ENCODE results near the gene AFAP1L2. TPM values are rescaled to one million over a fixed set of nuclear protein-coding genes. Genes with fewer than 3 reads are reported as not detected.

AFAP1L2 gene
- polyA plus RNA-seq, 3 donors, result 0.01 to 0.43 TPM; not detected in 1

DNA sequence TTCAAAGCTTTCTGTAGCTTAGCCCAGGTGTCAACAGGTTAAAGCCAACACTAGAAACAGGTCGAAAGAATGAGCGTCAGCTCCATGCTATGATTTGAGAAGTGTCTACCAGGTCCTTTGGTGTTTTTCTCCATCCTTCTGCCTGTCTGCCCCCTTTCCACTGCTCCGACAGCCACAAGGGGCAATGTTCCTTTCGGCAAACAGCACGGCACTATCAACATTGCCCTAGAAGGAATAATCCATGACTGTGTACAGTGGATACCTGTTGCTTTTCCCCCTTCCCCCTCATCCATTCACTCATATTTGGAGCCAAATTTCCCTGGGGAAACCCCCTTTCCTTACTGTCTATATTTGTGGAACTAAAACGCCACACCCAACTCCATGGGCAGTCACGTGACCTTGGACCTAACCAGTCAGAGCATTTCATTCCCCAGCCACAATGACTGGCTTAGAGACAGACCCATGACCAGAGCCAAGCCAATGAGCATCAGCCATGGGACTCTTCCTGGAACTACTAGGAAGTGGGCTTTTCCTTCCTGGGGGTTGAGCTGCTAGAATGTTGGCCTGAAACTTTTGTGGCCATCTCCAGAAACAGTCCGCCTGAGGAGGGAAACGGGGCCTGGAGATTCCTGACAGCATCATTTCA is 51.5 kb downstream of the AFAP1L2 start:
- Mint-ChIP-seq H3K27ac (no peak overlapping the region), H3K27me3 (ENCODE audit: low read depth in 3 of 3) (peaks cover 1 to 3% (median 2%) of the 10 kb centered on the region in 3 donors), H3K4me1 (no peaks in the 10 kb centered on the region), H3K4me3 (no peak overlapping the region), H3K36me3 (no peaks in the 10 kb centered on the region), H3K9me3 (peaks cover 0 to 3% (median 0%) of the 10 kb centered on the region in 7 donors)
- 100% methylated on average over 7 of the region's 9 CpGs for WGBS (ENCODE audit: insufficient coverage)
- Histone ChIP-seq H3K27ac (ENCODE audit: low read depth in 1 of 2, low read length in 2 of 2) (no peak overlapping the region), H2AFZ (ENCODE audit: insufficient read depth, low read depth, low read length, poor library complexity, severe bottlenecking) (peak overlapping the region; percentile 41), H3K9ac (ENCODE audit: insufficient read depth, low read length, poor library complexity, severe bottlenecking) (no peak overlapping the region), H3K9me3 (replicated peaks in 1 of 2; ENCODE audit: control insufficient read depth in 1 of 2, insufficient read depth in 1 of 2, low read length in 2 of 2) (no peaks in the 10 kb centered on the region), H3K4me1 (ENCODE audit: control insufficient read depth in 1 of 2, insufficient read depth in 2 of 2, low read length in 2 of 2) (no peaks in the 10 kb centered on the region), H3K4me3 (replicated peaks in 1 of 3; ENCODE audit: low read depth in 2 of 3, low read length in 3 of 3) (no peak overlapping the region), H3K4me2 (replicated peaks; ENCODE audit: extremely low read depth, low read length, poor library complexity, severe bottlenecking) (no peak overlapping the region), H4K20me1 (ENCODE audit: insufficient read depth, low read length) (no peaks in the 10 kb centered on the region), H3K27me3 (ENCODE audit: control insufficient read depth in 2 of 2, insufficient read depth in 2 of 2, low read length in 2 of 2) (no peaks in the 10 kb centered on the region), H3K79me2 (ENCODE audit: insufficient read depth, low read length) (no peaks in the 10 kb centered on the region), H3K36me3 (replicated peaks in 1 of 2; ENCODE audit: control insufficient read depth in 1 of 2, insufficient read depth in 2 of 2, low read length in 2 of 2) (no peaks in the 10 kb centered on the region)
- no peak for TF ChIP-seq CTCF (IDR thresholded peaks at IDR 0.05)
- intact Hi-C loops (cut with micrococcal nuclease), result no loop called here
- no peak for DNase-seq

- WGBS (ENCODE audit: insufficient coverage), result 87% methylated on average over 7 of the region's 11 CpGs
- H3K27ac ChIP-seq (ENCODE audit: low read depth in 1 of 2, low read length in 2 of 2), result no peak overlapping the region
- TF ChIP-seq CTCF (IDR thresholded peaks at IDR 0.05), result no peak
These were observed 53.6 kb downstream of the AFAP1L2 start for GRCh38 chr10:114350751-114351150.

More at GRCh38 chr10:114350751-114351150, 53.6 kb downstream of the AFAP1L2 start:
- Histone ChIP-seq H3K4me2 (replicated peaks; ENCODE audit: extremely low read depth, low read length, poor library complexity, severe bottlenecking) (no peak overlapping the region), H3K36me3 (replicated peaks in 1 of 2; ENCODE audit: control insufficient read depth in 1 of 2, insufficient read depth in 2 of 2, low read length in 2 of 2) (no peaks in the 10 kb centered on the region), H4K20me1 (ENCODE audit: insufficient read depth, low read length) (no peaks in the 10 kb centered on the region), H3K27me3 (ENCODE audit: control insufficient read depth in 2 of 2, insufficient read depth in 2 of 2, low read length in 2 of 2) (no peaks in the 10 kb centered on the region), H3K79me2 (ENCODE audit: insufficient read depth, low read length) (no peaks in the 10 kb centered on the region), H3K4me1 (ENCODE audit: control insufficient read depth in 1 of 2, insufficient read depth in 2 of 2, low read length in 2 of 2) (no peaks in the 10 kb centered on the region), H3K4me3 (replicated peaks in 1 of 3; ENCODE audit: low read depth in 2 of 3, low read length in 3 of 3) (no peak overlapping the region), H3K9ac (ENCODE audit: insufficient read depth, low read length, poor library complexity, severe bottlenecking) (no peak overlapping the region), H3K9me3 (replicated peaks in 1 of 2; ENCODE audit: control insufficient read depth in 1 of 2, insufficient read depth in 1 of 2, low read length in 2 of 2) (no peaks in the 10 kb centered on the region), H2AFZ (ENCODE audit: insufficient read depth, low read depth, low read length, poor library complexity, severe bottlenecking) (no peak overlapping the region)
- intact Hi-C loops (cut with micrococcal nuclease), result no loop called here
- peaks cover 2% of the 10 kb centered on the region in 3 donors for H3K27me3 Mint-ChIP-seq (ENCODE audit: low read depth in 3 of 3)
- H3K36me3 Mint-ChIP-seq, result no peaks in the 10 kb centered on the region
- DNase-seq, result no peak
- no peak overlapping the region for H3K27ac Mint-ChIP-seq
- no peak overlapping the region for H3K4me3 Mint-ChIP-seq
- H3K4me1 Mint-ChIP-seq, result no peaks in the 10 kb centered on the region
- H3K9me3 Mint-ChIP-seq, result peaks cover 0 to 3% (median 0%) of the 10 kb centered on the region in 7 donors
